GM12872 (cell line): ENCODE results near the gene CHMP1B.

Source experiments
- TF ChIP-seq, protein P1 (sequence below): IDR thresholded peaks from 3 replicates; pipeline ENCODE4 v1.5.1; 2011; ENCODE audit warnings: low read depth, mild to moderate bottlenecking, low read length, moderate library complexity; ENCODE audit not compliant: insufficient read depth

CHMP1B gene

DNA sequence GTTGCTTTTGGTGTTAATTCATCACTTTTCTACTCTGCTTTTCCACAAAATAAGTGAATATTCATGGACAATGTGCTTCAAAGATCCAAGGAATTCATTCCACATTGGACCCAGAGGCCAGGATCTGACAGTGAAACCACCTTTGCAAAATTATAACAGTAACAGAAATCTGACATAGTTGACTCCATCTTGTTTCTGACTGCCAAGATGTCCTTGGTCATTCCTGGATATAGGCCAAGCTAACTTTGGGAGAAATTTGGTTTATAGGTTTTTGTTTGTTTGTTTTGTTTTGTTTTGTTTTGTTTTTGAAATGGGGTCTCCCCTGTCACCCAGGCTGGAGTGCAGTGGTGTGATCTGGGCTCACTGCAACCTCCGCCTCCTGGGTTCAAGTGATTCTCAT lies 46.6 kb downstream of the CHMP1B start:
- TF ChIP-seq, protein P1, sequence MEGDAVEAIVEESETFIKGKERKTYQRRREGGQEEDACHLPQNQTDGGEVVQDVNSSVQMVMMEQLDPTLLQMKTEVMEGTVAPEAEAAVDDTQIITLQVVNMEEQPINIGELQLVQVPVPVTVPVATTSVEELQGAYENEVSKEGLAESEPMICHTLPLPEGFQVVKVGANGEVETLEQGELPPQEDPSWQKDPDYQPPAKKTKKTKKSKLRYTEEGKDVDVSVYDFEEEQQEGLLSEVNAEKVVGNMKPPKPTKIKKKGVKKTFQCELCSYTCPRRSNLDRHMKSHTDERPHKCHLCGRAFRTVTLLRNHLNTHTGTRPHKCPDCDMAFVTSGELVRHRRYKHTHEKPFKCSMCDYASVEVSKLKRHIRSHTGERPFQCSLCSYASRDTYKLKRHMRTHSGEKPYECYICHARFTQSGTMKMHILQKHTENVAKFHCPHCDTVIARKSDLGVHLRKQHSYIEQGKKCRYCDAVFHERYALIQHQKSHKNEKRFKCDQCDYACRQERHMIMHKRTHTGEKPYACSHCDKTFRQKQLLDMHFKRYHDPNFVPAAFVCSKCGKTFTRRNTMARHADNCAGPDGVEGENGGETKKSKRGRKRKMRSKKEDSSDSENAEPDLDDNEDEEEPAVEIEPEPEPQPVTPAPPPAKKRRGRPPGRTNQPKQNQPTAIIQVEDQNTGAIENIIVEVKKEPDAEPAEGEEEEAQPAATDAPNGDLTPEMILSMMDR = no peak

DNA sequence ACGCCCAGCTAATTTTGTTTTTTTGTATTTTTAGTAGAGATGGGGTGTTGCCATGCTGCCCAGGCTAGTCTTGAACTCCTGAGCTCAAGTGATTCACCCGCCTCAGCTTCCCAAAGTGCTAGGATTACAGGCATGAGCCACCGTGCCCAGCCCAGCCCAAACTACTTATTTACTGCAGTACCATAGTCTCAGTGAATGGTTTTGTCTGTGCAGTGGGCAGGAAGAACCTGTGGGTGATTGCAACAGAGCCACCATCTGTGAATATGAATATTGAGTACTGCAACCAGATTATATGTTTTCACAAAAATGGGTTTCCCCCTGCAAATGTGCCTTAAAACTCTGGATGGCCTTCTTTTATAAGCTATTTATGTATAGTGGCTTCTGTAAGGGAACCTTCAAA lies 47.9 kb downstream of the CHMP1B start:
- TF ChIP-seq, protein P1 = no peak

DNA sequence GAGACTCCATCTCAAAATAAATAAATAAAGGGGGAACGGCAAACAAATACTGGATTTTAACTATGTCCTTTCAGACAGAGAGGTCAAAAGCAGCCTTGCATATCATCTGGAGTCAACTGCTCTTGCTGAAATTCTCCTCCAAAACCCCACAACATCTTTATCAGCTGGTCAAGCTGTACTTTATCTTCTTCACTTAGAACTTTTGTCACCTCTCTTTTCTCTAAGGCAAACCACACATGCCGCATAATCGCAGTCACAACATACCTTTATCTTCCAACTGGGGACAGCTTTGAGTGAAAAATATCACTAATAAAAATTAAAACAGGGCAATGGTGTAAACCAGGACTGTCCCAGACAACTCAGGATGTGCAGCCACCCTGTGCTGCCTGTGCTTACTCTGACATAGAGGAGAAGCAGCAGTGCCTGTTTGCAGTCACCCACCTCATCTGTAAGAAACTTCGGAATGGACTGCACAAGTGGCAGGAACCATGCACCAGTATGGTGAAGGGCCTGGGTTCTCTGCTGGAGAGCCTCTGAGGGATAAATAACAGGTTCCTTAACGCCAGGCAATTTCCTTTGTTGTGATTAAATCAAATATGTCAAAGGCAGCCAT lies 50.7 kb downstream of the CHMP1B start:
- TF ChIP-seq, protein P1 = no peak

DNA sequence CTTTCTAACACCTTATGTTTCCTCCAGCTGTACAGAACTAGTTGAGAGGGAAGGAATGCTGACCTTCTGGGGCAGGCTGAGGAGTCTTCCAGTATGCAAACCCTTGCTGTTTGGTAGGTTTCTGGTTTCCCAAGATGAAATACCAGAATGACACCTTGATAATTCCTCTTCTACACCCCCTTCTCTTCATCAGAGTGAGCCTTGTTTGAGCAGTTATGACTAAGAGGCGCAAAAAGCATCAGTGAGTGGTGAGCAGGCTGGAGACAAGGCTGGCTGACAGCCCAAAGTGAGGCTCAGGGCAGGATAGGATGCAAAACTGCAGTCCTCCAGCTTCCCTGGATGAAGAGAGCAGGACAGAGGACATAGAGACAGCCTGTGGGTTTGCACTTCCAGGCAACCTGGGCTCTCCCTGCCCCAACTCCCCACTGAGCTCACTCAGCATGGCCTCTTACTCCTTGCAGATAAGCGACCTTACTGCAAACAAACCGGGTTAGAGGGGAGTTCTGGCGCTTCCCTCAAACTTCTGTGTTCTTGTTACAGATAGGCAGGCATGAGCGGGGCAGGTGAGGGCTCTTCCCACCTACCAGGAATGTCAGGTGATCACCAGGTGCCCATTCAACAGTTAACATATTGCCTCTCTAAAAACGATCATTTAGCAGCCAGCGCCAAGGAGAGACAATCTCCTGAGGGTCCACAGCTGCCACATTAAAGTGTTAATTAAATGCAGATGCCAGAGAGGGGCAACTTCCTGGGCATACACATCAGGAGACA lies 51.5 kb downstream of the CHMP1B start:
- TF ChIP-seq, protein P1 = no peak
